NCI-H510A treated with DMSO at 0.1 percent for 48 hours (cell line): ENCODE data around the gene FAM222A.

Experiments used
- DNase-seq: peaks from one replicate; lab custom pipeline; 2025; lab: John Stamatoyannopoulos, UW

FAM222A gene

DNA sequence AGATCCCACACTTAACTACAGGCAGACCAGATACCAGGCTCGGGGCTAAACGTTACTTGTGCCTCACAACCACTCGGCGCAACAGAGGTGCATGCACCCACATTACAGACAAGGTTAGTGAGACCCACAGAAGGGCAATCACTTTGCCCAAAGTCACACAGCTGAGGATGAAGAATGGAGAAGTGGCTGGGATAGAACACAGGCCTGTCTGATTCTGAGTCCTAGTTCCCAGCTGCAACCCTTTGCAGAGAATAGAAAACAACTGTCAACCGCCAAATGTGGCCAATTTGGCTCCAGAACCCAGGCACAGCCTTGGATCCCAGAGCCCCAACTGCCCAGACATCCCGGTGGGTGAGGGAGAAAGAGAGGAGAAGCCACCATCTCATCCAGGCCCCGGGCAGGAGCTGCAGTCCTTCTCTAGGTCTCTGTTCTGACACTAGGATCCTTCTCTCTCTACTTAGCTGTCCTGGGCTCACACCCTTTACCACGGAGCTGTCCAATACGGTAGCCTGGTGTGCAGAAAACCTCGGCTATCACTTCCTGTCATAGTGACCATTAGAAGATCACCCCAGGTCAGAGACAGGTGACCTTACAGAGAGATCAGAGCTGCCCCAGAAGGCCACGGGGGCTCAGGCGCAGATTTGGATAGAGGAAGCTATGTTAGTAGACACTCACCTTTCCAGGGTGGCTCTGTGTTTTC is 59.1 kb downstream of the FAM222A start:
- DNase-seq: no peak

DNA sequence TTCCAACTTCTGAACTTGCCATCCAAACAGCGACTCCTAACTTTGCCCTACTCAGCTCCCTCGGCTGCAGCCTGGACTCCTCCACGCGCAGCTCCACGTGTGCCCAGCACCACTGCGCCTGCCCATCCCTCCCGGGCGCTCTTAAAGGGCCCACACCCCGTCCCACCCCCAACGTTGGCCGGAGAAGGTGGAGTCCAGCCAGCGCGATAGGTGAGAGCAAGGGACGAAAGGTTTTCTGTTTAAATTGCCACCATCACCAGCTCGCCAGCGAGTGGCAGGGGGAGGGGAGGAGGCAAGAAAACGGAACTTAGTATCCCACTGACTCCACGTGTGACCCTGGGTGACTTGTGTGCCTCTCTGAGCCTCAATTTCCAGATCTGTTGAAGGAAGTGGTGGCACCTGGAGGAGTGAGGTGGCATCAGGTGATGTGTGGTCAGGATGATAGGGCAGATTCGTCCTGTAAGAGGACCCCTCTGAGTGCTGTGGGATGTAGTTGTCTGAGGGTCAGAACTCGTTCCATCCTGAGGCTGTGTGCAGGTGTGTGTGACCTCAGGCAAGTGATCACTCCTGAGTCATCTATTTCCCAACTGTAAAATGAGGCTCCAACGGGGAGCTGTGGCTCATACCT is 59.9 kb downstream of the FAM222A start:
- no peak for DNase-seq

DNA sequence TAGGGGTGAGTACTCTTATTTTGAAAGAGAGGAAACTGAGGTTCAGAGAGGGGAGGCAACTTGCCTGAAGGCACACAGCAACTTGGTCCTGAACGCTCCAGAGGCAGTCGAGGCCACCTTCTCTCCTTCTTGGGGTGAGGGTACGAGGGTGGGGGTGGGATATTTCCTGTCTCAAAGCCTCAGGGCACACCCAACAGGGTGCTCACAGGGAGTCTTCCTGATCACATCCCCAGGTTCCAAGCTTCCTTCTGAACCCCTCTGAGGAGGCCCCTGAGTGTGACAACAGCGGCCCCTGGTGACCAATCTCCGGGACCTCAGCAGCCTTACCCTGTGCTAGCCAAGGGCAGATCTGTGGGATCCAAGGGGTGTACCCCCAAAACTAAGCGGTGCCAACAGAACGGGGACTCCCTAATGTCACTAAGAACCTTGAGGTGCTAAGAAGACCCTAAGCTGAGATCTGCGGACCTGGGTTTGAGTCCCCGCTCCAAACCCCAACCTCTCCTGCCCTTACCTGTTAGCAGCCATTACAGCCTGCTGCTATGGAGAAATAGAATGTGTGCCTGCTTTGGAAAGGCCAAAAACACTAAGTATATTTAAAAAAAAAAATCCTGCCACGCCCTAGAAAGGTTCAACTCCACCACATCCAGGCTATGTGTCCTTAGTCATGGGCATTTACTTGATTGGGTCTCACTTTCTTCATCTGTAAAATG is 61.7 kb downstream of the FAM222A start:
- peak; percentile 34 for DNase-seq

DNA sequence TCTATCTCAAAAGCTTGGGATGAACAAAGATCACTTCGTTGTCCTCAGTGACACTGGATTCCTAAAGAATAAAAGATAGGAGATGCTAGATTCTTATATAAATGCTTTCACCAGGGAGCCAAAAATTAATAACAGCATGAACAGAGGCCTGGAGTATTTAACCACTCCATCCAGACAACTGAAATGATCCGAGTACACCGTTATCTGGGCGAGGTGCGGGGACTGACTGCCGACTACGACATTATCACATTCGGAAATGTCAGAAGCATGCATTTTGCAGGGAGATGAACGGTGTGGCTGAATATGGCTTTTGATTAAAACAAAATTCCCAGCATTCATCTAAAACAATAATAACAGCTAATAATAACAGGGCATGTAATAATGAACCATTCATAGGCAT is 63.0 kb downstream of the FAM222A start:
- no peak for DNase-seq

DNA sequence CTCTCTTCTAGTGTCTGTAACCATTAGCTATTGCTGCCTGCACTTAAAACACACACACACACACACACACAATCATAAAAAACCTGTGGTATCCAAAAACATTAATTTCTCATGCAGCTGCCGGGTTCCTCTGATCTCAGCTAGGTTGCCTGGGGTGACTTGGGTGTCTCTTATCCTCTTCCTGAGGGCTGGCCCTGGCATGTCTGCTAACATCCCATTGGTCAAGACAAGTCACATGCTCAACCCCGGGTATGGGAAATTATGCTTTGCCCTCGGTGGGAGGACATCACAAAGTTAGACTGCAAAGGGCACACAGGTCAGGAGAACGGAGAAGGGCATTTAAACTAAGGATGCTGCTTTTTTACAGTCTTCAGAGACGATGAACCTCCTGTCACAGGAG is 63.9 kb downstream of the FAM222A start:
- DNase-seq: peak; percentile 43

DNA sequence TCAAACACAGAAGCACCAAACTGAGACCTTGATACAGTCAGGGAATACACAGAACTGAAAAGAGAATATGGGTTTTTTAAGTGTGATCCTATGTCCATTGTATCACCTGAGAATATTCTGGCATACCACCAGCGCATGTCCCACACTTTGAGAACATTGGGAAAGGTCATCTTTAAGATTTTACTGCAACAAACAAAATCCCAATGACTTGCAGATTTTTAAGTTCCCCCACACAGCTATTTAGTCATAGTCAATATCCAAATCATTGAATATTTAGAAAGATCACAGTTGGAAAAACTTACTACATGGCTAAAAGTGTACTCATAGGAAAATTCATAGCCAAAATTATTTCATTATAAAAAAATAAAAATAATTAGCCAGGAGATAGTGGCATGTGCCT is 65.1 kb downstream of the FAM222A start:
- DNase-seq: no peak

DNA sequence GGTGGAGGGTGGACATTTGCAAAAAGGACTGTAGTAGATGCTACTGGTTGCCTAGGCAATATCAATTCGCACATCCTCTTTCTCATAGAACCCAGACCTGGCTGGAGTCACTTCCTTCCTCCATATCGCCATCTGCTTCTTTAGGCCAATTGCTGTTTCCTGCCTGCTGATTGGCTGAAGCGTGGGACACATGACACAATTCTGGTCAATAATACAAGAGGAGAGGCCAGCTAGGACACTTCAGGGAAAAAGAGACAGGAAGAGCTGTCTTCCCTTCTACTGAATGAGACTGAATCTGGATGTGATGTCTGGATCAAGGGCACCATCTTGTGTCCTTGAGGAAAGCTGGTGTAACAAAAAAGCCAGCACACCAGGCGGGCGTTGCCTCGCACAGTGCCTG is 65.8 kb downstream of the FAM222A start:
- no peak for DNase-seq

DNA sequence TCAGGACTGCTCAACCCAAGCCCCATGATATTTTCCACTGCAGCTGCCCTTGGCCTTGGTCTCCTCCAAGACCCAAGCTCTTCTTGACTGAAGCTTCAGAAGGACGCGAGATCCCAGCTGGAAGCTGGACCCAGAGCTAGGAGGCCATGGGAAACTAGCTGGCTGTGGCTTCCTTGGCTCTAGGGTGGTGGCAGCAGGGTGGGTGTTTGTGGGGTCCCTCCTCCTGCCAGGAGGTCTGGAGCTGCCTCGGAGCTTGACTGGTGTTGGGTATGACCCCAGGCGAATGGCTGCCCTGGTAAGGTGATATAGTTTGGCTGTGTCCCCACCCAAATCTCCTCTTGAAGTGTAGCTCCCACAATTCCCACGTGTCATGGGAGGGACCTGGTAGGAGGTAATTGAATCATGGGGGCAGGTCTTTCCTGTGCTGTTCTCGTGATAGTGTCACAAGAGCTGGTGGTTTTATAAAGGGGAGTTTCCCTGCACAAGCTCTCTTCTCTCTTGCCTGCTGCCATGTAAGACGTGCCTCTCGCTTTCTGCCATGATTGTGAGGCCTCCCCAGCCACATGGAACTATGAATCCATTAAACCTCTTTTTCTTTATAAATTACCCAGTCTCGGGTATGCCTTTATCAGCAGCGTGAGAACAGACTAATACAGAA is 68.2 kb downstream of the FAM222A start:
- no peak for DNase-seq

DNA sequence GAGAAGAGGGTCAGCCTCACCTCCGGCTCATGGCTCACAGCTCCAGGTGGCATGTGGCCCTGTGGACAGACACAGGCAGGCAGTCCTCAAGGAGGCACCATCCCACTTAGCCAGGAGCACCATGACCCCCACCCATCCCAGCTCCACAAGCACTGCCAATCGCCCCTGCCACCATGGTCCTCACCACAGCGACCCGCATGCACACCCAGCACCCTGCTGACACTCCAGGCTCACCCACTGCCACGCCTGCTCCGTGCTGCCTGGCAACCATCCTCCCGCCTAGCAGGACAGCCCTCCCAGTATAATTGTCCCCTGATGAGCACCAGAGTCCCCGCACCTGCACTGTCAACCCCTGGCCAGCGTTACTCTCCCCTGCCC is 68.7 kb downstream of the FAM222A start:
- DNase-seq: no peak

DNA sequence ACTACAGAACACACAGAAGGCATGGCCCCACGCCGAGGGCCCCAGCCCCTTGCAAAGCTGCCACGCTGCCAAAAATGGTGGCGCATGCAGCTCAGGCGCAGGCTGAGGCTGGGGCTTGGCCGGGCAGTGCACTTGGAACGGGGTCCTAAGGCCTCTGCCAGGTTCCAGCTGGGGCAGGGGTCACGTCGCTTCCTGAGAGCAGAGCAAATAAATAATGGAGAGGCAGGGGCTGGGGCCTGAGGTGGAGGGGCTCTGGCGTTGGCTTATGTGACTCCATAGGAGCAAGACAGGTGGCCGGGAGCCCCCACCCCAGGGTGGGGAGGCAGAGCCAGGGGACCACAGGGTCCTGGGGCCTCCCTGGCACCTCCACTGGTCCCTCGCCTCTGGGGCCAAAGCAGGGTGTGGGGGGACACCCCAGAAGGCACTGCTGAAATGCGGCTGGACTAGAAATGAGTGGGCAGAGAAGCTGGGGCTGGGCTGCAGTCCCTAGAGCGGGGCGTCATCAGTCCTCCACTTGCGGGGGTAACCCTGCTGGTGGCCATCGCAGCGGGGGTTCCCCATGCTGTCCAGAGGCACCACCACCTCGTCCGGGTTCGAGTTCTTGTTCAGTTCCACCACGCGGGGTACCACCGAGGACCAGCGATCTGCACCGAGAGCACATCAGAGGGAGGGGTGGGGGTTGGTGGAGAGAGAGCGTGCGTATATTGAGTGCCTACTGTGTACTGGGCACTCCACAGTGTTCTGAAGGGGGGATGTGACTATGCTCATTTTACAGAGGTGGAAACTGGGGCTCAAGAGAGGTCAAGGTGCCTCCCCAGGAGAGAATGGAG is 69.7 kb downstream of the FAM222A start:
- DNase-seq: no peak

DNA sequence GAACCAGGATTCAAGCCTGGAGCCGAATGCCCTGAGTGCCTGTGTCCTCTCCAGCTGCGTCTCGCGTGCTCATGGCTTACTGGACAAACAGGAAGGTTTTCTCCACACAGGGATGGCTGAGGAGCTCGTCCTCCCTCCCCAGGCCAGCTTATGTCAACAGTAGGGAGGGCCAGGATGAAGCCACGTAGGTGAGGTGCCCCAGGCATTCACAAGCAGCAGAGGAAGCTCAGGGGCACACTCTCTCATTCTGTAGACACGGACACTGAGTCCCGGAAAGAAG is 70.3 kb downstream of the FAM222A start:
- no peak for DNase-seq

DNA sequence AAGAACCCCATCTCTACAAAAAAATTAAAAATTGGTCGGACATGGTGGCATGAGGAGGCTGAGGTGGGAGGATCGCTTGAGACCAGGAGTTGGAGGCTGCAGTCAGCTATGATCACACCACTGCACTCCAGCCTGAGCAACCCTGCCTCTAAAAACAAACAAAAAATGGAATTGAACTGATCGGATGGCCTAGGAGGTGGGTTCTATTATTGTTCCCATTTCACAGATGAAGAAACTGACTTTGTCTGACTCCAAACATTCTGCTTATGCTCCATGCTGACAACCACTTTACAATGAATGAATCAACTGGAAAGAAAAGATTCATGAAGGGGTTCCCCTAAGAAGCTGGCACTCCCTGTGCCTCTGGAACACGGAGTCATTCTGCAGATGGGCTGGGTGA is 72.2 kb downstream of the FAM222A start:
- no peak for DNase-seq

DNA sequence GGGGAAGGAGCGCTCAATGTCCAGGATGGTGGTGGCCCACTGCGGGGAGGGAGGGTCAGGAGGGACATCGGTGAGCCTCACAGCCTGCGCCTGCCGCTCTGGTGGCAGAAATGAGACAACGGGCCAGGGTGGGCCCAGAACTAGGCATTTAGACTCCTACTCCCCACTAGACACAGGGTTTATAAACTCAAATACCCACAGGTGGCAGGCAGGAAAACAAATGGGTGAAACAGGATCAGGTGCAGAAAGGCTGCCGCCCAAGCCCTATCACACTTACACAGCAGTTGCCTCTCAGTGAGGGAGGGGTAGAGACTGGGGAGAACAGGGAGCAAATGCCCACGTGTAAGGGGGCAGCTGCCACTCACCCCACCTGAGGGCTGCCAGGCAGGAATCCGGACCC is 73.2 kb downstream of the FAM222A start:
- no peak for DNase-seq

DNA sequence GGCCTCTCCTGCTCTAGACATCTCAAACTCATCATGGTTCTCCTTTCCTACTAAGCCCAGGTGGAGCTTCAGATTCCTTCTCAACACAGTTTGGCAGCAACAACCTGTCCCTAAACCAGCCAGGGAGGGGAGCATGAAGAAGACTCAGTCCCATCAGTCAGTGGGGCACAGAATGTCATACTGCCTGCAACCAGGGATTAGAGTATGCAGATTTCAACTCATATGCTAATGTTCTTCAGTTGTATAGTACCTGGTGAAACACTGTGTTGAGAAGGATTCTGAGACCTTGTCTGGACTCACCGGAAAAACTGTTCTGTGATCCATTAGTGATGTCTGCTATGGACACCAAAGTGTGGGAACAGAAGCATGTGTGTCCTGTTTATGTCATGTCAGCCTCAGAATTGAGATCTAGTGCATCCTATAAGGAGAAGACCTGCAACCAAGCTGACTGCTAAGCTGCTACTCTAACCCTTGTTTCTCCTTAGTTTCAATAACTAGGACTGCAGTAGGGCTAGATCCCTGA is 76.0 kb downstream of the FAM222A start:
- DNase-seq: no peak

DNA sequence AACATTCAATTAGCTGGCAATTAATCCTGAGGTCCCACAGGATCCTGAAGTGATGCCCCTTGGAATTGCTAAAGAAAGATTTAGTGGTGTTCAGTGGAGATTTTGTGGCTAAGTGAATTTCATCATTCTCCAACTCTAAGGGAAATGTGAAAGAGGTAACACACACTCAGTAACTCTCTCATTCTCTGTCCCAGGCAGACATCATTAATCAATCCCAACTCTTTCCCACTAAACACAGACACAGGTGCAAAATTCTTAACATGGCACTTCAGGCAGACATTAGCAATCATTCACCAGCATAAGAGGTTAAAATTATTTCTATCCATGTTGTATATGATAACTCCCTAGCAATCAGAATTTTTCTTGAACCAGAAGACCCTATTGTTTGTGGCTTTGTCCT is 79.4 kb downstream of the FAM222A start:
- no peak for DNase-seq

DNA sequence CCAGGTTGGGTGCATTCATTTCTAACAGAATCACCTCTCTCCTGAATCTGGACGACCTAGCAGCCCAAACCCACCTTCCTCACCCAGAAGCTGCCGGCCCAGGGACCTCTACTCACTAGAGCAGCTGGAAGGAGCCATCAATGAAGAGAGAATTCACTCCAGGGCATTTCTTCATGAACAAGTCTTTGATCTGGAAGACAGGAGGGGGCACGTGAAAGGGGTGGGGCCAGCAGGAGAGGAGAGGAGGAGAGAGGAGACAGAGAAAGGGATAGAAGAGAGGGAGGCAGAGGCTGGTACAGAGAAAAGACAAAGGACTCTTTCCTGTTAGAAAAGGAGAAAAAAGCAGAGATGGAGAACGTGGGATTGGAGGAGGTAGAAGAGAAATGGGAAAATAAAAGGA is 79.8 kb downstream of the FAM222A start:
- DNase-seq: no peak

DNA sequence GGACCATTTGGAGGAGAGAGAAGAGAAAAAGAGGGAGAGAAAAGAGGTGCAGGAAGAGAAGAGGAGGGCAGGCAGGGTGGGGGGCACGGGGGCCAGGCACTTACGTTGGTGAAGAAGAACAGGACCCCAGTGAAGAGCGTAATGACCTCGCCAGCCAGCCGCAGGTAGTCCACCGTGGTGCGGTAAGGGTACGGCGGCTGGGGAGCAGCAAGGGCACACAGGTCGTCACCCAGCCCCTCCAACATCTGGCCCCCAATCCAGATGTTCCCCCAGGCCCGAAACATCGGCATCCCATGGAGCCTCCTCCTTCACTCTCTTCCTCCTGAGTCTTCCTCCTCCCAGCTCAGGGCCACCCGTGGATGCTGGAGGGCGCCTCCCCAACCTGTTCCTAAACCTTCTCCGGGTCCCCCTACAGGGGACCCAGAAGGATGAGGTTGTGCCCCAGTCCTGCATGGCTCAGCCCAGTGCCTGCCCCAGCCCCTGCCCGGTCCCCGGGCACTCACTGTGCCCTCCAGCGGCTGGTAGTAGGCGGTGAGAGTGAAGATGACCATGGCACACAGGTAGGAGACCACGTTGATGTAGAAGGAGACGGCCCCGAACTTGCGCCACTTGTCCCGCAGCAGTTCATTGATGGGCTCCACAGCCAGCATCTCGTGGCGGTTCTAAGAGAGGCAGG is 80.3 kb downstream of the FAM222A start:
- DNase-seq: no peak

DNA sequence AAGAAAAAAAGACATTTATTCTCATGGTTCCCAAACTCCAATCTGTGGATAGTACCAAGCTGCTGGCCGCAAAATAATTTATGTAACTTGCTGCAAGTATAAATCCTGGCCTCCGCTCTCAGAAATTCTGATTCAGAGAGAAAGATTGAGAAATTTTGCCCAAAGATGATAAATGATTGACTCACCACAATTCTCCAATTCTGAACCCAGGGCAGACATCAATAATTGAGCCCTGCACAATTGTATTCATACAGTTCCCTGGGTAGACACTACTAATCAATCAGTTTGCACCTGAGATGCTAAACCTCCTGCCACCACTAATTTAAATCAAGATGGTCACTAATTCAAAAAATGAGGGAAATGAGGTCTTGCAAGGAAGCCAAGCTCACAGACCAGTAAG is 81.4 kb downstream of the FAM222A start:
- DNase-seq: no peak

DNA sequence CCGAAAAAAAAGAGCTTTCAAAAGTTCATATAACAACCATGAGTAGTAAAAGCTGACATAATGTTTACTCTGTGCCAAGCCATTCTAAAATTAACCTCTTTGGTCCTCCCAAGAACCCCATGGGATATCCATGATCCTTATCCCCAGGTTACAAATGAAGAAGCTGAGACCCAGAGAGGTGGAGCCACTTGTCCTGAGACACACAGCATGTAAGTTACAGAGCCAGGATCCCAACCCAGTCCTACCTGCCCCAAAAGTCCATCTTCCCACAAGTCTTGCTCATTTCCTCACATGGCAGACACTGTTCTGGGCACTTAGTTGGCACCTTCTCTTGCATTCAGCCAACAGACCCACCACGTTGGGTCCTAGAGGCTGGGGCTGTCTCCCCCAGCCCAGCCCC is 82.4 kb downstream of the FAM222A start:
- DNase-seq: no peak

DNA sequence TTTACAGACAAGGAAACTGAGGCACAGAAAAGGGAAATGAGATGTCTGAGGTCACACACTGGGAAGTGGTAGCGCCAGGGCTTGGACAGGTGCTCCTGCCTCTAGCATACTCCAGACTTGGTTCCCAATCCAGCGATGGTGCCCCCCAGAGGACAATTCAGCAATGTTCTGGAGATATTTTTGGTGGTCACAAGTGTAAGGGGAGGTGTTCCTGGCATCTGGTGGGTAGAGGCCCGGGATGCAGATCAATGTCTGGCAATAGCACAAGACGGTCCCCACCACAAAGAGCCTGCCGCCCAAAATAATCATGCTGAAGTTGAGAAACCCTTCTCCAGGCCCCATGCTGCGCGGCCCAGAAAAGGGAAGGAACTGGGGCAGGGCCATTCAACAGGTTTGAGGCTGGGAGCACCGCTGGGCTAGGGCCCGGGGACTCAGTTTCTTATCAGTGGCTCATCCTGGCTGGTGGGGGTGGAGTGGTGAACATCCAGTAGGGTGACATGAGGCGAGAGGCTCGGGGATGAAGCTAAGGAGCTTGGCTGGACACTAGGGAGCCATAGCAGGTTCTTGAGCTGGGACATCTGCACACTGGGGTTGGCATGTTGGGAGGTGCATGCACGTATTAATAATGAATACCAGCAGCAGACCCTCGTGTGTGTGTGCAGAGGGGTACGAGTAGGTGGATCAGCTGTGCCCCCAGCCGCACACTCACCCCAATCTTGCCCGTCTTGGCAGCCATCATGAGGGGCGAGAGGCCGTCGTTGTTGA is 84.5 kb downstream of the FAM222A start:
- no peak for DNase-seq

DNA sequence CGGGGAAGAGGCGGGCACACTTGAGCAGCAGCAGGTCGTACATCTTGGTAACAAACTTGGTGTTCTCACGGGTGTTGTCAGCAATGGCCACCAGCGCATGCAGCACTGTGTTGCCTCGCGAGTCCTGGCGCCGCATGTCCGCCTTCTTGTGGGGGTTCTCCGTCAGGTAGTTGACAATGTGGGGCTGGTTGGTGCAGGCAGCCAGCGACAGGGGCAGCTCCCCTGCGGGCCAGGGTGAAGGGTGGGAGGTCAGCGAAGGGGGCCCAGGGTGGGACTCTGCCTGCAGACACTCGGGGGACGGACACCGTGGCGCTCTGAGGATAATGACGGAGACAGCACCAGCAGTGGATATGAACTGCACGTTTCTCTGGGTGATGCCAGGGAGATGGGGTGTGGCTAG is 85.1 kb downstream of the FAM222A start:
- DNase-seq: no peak
